ENCODE results near the gene ADAM19.
"Not testable (repeated sequence)": the region's sequence is repeated elsewhere in the genome, so short reads cannot be mapped to it uniquely, and the experiment has no call there.

The ADAM19 gene

GRCh38 chr5:157484768-157485167 is 90.8 kb downstream of the ADAM19 start:
- no peak for DNase-seq (ENCODE audit: low spot score)

- not testable (repeated sequence) for DNase-seq (ENCODE audit: low spot score)
Measured at GRCh38 chr5:157482702-157483101, 92.9 kb downstream of the ADAM19 start.

DNA sequence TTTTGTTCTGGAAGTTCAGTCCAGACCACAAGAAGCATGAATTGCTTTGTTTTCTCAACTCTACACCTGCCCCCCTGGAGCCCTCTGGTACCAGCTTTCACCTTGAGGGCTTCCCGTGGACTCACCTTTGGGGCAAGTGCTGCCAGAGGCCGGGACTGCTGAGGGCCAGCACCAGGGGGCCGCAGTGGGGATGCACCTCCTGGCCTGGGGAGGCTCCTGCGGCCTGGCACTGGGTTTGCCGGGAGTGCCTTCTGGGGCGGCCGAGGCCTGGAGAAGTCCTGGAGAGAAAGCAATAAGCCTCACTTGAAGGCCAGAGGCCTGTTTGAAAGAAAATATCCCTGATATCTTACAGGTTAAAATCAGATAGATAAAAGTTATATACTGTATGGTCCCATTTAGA is 93.9 kb downstream of the ADAM19 start:
- no peak for DNase-seq (ENCODE audit: low spot score)

- DNase-seq (ENCODE audit: low spot score), result no peak
Measured at GRCh38 chr5:157481265-157481664, 94.3 kb downstream of the ADAM19 start.

- no peak for DNase-seq (ENCODE audit: low spot score)
Measured at GRCh38 chr5:157479612-157480510, 95.7 kb downstream of the ADAM19 start.

- DNase-seq (ENCODE audit: low spot score), result no peak
Measured at GRCh38 chr5:157479166-157479565, 96.4 kb downstream of the ADAM19 start.

- DNase-seq (ENCODE audit: low spot score), result no peak
Measured at GRCh38 chr5:157478726-157479125, 96.8 kb downstream of the ADAM19 start.

DNA sequence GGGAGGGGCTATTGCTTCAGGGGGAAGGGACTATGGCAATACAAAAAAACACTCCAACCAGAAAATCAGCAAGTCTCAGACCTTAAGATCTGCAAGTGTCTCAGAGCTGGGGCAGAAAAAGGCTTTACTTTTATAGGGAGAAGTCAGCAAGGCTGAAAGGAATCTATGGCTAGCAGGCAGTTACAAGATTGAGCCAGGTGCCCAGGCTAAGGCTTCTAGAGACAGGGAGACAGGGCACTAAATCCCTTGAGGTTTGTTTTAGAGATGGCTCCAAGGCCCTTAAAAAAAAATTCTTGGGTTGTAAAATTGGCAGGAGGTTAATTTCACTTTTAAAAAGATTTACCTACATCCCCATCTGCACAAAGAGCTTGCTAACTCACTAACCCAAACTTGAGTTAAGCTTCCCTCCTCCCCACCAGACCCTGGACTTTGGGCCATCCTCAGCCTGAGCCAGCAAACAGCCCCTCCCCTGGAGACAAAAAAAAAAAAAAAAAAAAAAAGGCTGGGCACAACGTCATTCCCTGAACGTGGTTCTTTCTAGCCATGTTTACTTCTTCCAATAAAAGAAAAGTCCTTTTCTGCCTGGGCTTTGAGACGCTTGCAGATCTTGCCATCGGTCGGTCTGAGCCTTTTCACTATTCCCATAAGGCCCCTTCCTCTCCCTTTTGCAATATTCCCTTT is 97.6 kb downstream of the ADAM19 start:
- no peak for DNase-seq (ENCODE audit: low spot score)

DNA sequence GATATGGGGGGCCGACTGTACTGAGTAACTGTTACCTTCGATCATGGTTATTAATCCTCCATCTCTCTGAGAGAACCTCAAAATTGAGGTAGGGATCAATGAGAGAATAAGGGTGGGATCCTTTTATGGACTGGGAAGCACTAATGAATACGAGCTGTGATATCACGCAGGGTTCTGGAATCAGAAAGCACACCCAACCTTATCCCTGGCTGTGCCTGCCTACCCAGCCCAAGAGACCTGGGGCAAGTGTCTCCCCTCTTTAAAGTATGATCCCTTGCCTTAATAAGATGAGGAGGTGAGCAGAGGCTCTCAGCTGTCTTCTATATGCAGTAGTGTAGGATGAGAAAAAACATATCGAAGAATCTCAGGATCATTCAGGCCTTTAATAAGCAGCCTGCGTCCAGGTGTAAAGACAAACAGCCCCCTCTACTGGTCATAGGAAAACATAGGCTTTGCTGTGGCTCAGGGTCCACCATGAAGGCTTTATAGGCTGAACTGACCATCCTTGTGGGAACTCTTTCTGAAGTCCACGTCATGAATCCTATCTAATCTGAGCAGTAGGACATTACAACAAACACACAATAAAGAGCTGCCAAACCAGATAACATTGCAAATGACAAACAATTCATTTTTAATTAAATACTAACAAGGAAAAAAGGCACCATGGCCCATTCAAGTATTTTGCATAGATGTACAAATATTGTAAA is 98.7 kb downstream of the ADAM19 start:
- peak; percentile 72 for DNase-seq (ENCODE audit: low spot score)

DNA sequence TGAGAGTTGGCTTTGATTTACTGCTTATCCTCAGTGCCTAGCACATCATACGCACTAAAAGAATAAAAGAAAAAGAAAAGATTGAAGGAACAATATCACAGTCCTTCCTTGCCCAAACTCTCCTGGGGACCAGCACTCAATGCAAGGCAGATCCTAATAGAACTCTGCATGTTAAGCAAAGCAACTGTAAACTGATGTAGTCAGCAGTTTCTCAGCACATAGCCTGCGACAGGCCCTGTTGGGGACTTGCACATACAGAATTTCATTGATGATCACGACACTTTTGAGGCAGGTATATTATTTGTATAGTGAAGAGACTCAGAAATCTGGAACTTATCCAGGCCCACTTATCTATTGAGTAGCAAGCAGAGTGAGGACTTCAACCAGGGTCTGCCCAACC is 100.1 kb downstream of the ADAM19 start:
- no peak for DNase-seq (ENCODE audit: low spot score)

GRCh38 chr5:157473383-157474320 is 101.9 kb downstream of the ADAM19 start:
- peak; percentile 80 for DNase-seq (ENCODE audit: low spot score)

DNA sequence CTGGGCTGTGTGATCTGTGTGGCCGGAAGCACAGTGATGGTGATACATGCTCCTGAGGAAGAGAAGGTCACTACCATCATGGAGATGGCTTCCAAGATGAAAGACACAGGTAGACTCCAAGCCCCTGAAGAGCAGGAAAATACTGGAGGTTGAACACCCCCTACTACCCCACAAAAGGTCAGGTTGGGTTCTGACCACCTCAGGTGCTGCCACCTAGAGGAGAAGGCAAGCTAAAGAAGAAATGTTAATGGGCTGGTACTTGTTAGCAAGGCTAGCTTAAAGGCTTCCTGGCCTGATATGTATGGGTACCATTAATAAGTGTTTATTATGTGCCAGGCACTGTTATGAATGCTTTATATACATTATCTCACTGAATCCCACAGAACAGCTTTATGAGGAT is 103.9 kb downstream of the ADAM19 start:
- DNase-seq (ENCODE audit: low spot score), result no peak

DNA sequence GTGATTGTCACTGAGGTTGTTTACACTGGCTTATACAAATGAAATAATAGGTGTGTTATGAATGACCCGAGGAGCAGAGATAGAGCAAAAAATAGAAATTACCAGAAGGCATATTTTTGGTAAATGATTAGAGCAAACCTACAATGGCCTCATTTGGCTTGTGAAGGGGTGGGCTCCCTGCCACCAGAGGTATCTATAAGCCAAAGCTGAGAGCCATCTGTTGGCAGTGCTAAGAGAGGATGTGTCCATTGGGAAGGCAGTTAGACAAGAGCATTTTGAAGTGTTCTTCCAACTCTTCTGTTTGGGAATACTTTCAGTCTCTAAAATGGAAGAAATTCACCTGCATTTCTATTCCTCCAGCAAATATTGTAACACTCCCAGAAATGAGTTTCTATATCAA is 104.9 kb downstream of the ADAM19 start:
- no peak for DNase-seq (ENCODE audit: low spot score)

DNA sequence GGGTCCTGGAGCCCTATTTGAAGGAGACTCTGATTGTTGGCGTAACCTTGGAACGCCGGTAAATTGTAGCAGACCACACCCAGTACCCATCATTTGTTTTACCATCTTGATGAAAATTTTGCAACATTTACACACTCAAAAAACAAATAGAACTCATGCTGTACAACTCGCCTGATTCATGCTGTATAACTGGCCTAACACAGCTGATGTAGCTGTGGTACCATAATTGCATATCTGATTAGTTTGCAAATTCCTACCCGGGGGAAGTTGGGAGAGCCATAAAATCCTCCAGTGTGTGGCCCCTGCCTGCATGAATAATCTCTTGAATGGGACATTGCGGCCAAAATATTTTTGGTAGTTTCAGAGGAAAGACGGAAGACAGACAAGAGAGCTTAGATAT is 105.9 kb downstream of the ADAM19 start:
- DNase-seq (ENCODE audit: low spot score), result no peak

- no peak for DNase-seq (ENCODE audit: low spot score)
Measured at GRCh38 chr5:157469073-157469472, 106.5 kb downstream of the ADAM19 start.

GRCh38 chr5:157468293-157468965 is 107.1 kb downstream of the ADAM19 start:
- DNase-seq (ENCODE audit: low spot score), result no peak

DNA sequence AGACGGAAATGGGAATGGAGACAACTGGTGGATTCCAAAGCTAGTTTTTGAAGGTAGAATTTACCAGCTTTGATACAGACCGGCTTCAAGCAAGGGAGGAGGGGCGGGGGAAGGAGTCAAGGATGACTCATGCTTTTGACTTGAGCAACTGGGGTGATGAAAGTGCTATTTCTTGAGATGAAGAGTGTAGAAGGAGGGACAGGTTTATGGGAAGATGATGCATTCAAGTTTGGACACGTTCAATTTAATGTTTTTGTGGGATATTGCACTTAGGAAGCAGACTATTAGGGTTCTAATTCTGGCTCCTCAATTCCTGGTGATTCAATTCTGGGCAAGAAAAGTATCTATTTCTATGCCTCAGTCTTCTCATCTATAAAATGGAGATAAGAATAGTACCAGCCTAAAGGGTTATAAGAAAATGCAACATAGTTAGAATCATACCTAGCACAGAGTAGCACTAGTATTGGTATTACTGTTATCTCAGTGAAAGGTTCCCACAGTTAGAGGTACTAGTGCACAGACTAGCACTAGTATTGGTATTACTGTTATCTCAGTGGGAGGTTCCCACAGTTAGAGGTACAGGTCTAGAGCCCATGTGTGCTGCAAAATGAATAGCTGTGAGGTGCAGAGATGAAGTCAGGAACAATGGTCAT is 110.9 kb downstream of the ADAM19 start:
- DNase-seq (ENCODE audit: low spot score), result peak; percentile 71

- DNase-seq (ENCODE audit: low spot score), result no peak
Measured at GRCh38 chr5:157463621-157464518, 111.7 kb downstream of the ADAM19 start.

GRCh38 chr5:157463081-157463480 is 112.5 kb downstream of the ADAM19 start:
- no peak for DNase-seq (ENCODE audit: low spot score)
